IPS-NIHi7 (cell line): Measurements from ENCODE around the gene BLOC1S3.

Experiments
- DNase-seq: peaks from one replicate; pipeline ENCODE4 v3.0.0; 2012; ENCODE audit warnings: mixed read lengths; ENCODE audit errors: extremely low spot score

BLOC1S3 gene

GRCh38 chr19:45178262-45179071 is at the start of gene BLOC1S3:
TSS of gene BLOC1S3 (plus strand) at chr19:45178784. CDS start at chr19:45179297, 513 bp downstream.
- DNase-seq, result peak; percentile 97

- no peak for DNase-seq
Measured at GRCh38 chr19:45128806-45129205, 49.8 kb upstream of the BLOC1S3 start.

- DNase-seq, result no peak
Measured at GRCh38 chr19:45130236-45130635, 48.3 kb upstream of the BLOC1S3 start.

GRCh38 chr19:45130888-45131615 is 47.5 kb upstream of the BLOC1S3 start:
- DNase-seq, result no peak

- no peak for DNase-seq
Measured at GRCh38 chr19:45133661-45134060, 44.9 kb upstream of the BLOC1S3 start.

GRCh38 chr19:45135176-45135885 is 43.3 kb upstream of the BLOC1S3 start:
- no peak for DNase-seq

- DNase-seq, result peak; percentile 53
Measured at GRCh38 chr19:45136507-45137178, 41.9 kb upstream of the BLOC1S3 start.

- no peak for DNase-seq
Measured at GRCh38 chr19:45137179-45137761, 41.3 kb upstream of the BLOC1S3 start.

GRCh38 chr19:45138303-45138751 is 40.3 kb upstream of the BLOC1S3 start:
- DNase-seq, result no peak

GRCh38 chr19:45139286-45140143 is 39.1 kb upstream of the BLOC1S3 start:
- no peak for DNase-seq

GRCh38 chr19:45140144-45140503 is 38.5 kb upstream of the BLOC1S3 start:
- DNase-seq, result no peak

GRCh38 chr19:45140533-45140932 is 38.1 kb upstream of the BLOC1S3 start:
- no peak for DNase-seq

- no peak for DNase-seq
Measured at GRCh38 chr19:45141203-45141900, 37.2 kb upstream of the BLOC1S3 start.

GRCh38 chr19:45142016-45142725 is 36.4 kb upstream of the BLOC1S3 start:
- no peak for DNase-seq

- no peak for DNase-seq
Measured at GRCh38 chr19:45142726-45143110, 35.9 kb upstream of the BLOC1S3 start.

- DNase-seq, result no peak
Measured at GRCh38 chr19:45144431-45145269, 33.9 kb upstream of the BLOC1S3 start.

GRCh38 chr19:45145270-45146189 is 33.1 kb upstream of the BLOC1S3 start:
- no peak for DNase-seq
